H1 (cell line): ENCODE results near the gene TGFA. TPM values are rescaled to one million over a fixed set of nuclear protein-coding genes. Genes with fewer than 3 reads are reported as not detected.

Experiments
- ASH2L ChIP-seq: fragments of 200-600, 300-600 bp; sonication (generic); IDR thresholded peaks from one replicate; pipeline ENCODE4 v1.7.1; 2017; ENCODE audit warnings: low read length
- FOSL1 ChIP-seq: IDR thresholded peaks from 2 replicates; pipeline ENCODE4 v1.6.1; 2011; ENCODE audit warnings: mild to moderate bottlenecking, low read depth, low read length, moderate library complexity; ENCODE audit not compliant: insufficient read depth
- polyA plus RNA-seq, 7 experiments: library from polyadenylated mRNA; depleted of rRNA in 3 of 7; stranded (reverse) in 5 of 7; unstranded in 2 of 7; fragments of >200 nt in 5 of 7; fragments of 200-250 nt in 2 of 7; gene quantifications; 1 replicate in 5 of 7; 2 replicates in 1 of 7; 4 replicates in 1 of 7; pipeline versions ENCODE4 v1.2.1 to v1.2.3, GENCODE V29; 2011 to 2013; ENCODE audit warnings: missing spikeins in 2 of 7, mixed read lengths in 2 of 7
- total RNA-seq: library from RNA; stranded (reverse); fragmentation: NEBNext Ultra II Directional; extraction: Animal tissue kit (Norgen Biotek cat#: 25700); gene quantifications from 2 replicates; pipeline ENCODE4 v1.2.1, GENCODE V29; 2021

The TGFA gene
- total and polyA plus RNA-seq, 2 of the 8 experiments (the other 6 are each of a cell fraction or from before 2014, with no cell fraction given) = 1.8 to 3.7 TPM

DNA sequence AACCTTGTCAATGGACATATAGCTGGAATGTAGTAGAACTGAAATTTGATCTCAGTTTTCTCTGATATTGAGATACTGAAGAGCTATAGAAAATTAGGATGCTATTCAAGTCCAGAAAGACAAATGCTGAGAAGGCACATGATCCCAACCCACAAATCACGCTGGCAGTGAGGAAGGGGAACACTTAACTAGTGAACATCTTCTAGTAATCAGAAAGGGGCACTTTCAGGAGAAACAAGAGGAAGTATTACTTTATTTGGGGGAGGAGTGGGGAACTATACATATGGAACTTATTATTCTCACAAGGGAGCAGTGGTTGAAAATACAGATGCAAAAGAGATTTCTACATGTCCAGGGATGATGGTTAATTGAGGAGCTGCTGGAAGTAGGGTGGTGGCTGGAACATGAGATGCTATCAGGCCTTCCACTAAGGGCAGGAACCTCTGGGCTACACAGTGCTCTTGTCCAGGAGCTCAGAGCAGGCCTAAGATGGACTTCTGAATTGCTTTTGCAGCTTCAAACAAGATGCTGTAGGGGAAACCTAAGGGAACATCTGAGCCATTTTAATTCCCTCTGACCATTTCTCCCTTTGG is 79.3 kb downstream of the TGFA start (continued):
- TF ChIP-seq FOSL1 = no peak
- no peak for TF ChIP-seq ASH2L
